RWPE2 (cell line): ENCODE measurements around the gene ARSA.

Experiments used
- ATAC-seq: fragments of 200-7000 bp; cut with Tn5 transposase; 3 replicates; pipeline ENCODE4 v1.9.1; 2021; ENCODE audit warnings: low read depth
- DNase-seq: peaks from one replicate; pipeline ENCODE4 v3.0.0-alpha.2; 2020; ENCODE audit warnings: low spot score
- H3K27ac ChIP-seq: fragments of 450-650 bp; 2 replicates; pipeline ENCODE4 v1.5.1; 2017; ENCODE audit warnings: mild to moderate bottlenecking; ENCODE audit not compliant: poor library complexity, severe bottlenecking
- H3K27me3 ChIP-seq: fragments of 250-450 bp; sonication (Bioruptor Pico); 2 replicates; pipeline ENCODE4 v1.5.1; 2021; ENCODE audit warnings: mild to moderate bottlenecking, moderate library complexity; ENCODE audit not compliant: insufficient read depth, poor library complexity, severe bottlenecking
- H3K36me3 ChIP-seq: fragments of 250-450 bp; sonication (Bioruptor Pico); 2 replicates; pipeline ENCODE4 v1.5.1; 2020; ENCODE audit warnings: low read depth, mild to moderate bottlenecking, moderate library complexity
- H3K4me1 ChIP-seq: fragments of 250-450 bp; sonication (Bioruptor Pico); 2 replicates; pipeline ENCODE4 v1.5.1; 2021; ENCODE audit warnings: mild to moderate bottlenecking, moderate library complexity; ENCODE audit not compliant: insufficient read depth, poor library complexity, severe bottlenecking
- H3K4me3 ChIP-seq: fragments of 250-450 bp; sonication (Bioruptor Pico); 2 replicates; pipeline ENCODE4 v1.5.1; 2021; ENCODE audit warnings: mild to moderate bottlenecking, moderate library complexity; ENCODE audit not compliant: severe bottlenecking
- H3K9me3 ChIP-seq: fragments of 250-450 bp; sonication (Bioruptor Pico); 2 replicates; pipeline ENCODE4 v1.5.1; 2021; ENCODE audit warnings: mild to moderate bottlenecking, moderate library complexity; ENCODE audit not compliant: severe bottlenecking
- TF ChIP-seq, protein P1 (sequence below): fragments of 450-650 bp; IDR thresholded peaks from one replicate; pipeline ENCODE4 v1.5.1; 2017; ENCODE audit warnings: mild to moderate bottlenecking, moderate library complexity; ENCODE audit not compliant: poor library complexity, severe bottlenecking

Gene ARSA

DNA sequence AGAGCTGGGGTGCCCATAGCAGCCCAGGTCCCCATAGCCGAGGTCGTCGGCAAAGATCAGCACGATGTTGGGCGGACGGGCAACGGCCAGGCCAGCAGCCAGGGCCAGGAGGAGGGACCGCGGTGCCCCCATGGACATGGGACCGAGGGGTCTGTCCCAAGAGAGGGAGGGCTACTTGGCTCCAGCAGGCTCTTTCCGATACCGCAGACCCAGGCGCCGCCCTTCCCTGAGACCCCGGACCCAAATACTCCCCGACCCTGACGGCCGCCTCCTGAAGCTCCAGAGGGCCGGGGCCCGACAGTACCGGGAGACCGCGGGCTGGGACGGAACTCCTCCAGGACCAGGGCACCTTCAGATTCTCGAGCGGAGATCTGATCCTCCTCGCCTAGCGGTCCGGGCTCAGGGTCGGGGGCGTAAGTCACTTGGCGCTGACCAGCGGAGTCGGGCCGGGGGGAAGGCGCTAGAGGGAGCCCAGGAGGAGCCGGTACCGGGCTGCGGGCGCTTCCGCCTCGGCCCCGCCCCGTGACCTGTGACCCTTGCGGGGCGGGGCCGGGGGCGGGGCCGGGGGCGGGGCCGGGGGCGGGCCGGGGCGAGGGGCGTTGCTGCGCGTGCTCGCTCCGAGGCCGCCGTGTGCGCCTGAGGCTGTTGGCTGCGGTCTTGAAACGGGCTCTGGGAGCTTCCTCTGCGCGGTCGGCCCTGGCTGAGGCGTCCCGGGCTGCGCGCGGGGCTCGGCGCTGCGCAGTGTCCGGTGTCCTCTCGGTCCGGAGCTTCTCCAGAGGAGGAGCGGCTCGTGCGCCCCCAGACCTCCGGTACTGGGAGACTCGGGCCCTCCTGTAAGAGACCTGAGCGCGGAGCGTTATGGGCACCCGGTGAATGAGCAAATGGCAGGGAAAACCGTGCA lies at the start of gene ARSA:
Gene ARSA, minus strand, starts transcription at position 511 of the 901 bp plus-strand sequence. Its CDS starts 373 bp downstream, at position 138.
- DNase-seq (peak; percentile 78), ATAC-seq (peak; percentile 91)
- TF ChIP-seq, protein P1, sequence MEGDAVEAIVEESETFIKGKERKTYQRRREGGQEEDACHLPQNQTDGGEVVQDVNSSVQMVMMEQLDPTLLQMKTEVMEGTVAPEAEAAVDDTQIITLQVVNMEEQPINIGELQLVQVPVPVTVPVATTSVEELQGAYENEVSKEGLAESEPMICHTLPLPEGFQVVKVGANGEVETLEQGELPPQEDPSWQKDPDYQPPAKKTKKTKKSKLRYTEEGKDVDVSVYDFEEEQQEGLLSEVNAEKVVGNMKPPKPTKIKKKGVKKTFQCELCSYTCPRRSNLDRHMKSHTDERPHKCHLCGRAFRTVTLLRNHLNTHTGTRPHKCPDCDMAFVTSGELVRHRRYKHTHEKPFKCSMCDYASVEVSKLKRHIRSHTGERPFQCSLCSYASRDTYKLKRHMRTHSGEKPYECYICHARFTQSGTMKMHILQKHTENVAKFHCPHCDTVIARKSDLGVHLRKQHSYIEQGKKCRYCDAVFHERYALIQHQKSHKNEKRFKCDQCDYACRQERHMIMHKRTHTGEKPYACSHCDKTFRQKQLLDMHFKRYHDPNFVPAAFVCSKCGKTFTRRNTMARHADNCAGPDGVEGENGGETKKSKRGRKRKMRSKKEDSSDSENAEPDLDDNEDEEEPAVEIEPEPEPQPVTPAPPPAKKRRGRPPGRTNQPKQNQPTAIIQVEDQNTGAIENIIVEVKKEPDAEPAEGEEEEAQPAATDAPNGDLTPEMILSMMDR, result peak; percentile 61
- peak within 1 kb of the TSS; percentile 9 for H3K27ac ChIP-seq
- no peaks in the 10 kb centered on the region for H3K9me3 ChIP-seq
- peaks cover 1% of the 10 kb centered on the region for H3K4me1 ChIP-seq
- H3K27me3 ChIP-seq, result no peaks in the 10 kb centered on the region
- no peaks in the 10 kb centered on the region for H3K36me3 ChIP-seq
- peak within 1 kb of the TSS; percentile 90 for H3K4me3 ChIP-seq

GRCh38 chr22:50676661-50677492 lies 48.9 kb upstream of the ARSA start:
- ATAC-seq (no peak), DNase-seq (no peak)
- Histone ChIP-seq H3K27me3 (peaks cover 4% of the 10 kb centered on the region), H3K4me1 (no peaks in the 10 kb centered on the region), H3K9me3 (no peaks in the 10 kb centered on the region), H3K36me3 (no peaks in the 10 kb centered on the region), H3K4me3 (no peak overlapping the region), H3K27ac (no peak overlapping the region)
- TF ChIP-seq, protein P1, result no peak

DNA sequence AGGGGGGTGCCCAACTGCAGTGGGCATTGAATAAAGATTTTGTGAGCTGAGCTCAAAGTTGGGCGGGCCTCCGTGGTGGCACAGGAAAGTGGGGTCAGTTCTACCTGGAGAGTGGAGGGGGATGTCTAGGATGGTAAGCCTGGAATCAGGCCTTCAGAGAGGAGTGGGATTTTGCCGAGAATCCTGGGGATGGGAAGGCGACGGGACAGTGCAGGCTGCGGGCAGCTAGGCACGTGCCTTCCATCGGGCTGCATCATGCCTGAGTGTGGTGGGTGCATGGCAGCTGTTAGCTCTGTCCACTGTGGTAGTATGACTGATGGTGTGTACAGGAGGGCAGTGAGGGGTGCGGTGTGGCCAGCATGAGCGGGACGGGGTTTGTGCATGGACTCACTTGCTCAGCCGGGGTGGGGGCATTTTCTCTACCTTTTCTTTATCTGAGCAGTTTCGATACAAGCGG lies 48.3 kb upstream of the ARSA start:
- ATAC-seq, result no peak
- Histone ChIP-seq H3K27me3 (peaks cover 4% of the 10 kb centered on the region), H3K9me3 (no peaks in the 10 kb centered on the region), H3K4me3 (no peak overlapping the region), H3K27ac (no peak overlapping the region), H3K4me1 (no peaks in the 10 kb centered on the region), H3K36me3 (no peaks in the 10 kb centered on the region)
- DNase-seq, result no peak
- TF ChIP-seq, protein P1, result no peak

DNA sequence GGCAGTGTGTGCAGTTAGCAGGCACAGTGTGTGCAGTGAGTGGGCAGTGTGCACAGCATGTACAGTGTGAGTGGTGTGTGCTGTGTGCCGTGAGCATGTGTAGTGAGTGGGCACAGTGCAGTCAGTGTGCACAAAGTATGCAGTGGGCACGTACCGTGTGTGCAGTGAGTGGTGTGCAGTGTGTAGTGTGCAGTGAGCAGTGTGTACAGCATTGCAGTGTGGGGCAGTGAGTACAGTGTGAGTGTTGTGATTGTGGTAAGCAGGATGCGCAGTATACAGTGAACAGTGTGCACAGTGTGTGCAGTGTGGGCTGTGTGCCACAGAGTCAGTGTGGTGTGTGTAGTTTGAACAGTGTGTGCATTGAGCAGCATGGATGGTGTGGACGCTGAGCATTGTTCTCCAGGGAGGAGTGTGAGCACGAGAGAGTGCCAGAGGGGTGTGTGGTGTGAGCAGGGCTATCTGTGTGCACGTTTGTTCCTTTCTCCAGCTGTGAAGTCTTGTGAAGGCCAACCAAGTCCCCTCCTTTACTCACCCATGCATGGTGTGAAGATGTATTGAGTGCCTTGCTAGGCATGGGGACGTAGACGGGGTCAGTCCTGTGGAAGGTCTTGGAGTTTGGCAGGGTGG lies 47.7 kb upstream of the ARSA start:
- Histone ChIP-seq H3K4me3 (peak overlapping the region; percentile 55), H3K4me1 (no peaks in the 10 kb centered on the region), H3K9me3 (no peaks in the 10 kb centered on the region), H3K36me3 (no peaks in the 10 kb centered on the region), H3K27me3 (peaks cover 4% of the 10 kb centered on the region), H3K27ac (no peak overlapping the region)
- TF ChIP-seq, protein P1, result no peak
- no peak for DNase-seq
- ATAC-seq, result no peak
